GM21576 (cell line): ENCODE data around the gene CXCL13.
"Not testable (repeated sequence)": the region's sequence is repeated elsewhere in the genome, so short reads cannot be mapped to it uniquely, and the experiment has no call there.

Experiments used
- ATAC-seq: cut with Tn5 transposase; IDR thresholded peaks from one replicate; pipeline ENCODE4 v1.9.1; 2021; ENCODE audit warnings: mild to moderate bottlenecking, moderate library complexity; ENCODE audit not compliant: unreplicated experiment

Gene CXCL13

GRCh38 chr4:77652237-77652897 lies 46.7 kb downstream of the CXCL13 start:
- no peak for ATAC-seq

DNA sequence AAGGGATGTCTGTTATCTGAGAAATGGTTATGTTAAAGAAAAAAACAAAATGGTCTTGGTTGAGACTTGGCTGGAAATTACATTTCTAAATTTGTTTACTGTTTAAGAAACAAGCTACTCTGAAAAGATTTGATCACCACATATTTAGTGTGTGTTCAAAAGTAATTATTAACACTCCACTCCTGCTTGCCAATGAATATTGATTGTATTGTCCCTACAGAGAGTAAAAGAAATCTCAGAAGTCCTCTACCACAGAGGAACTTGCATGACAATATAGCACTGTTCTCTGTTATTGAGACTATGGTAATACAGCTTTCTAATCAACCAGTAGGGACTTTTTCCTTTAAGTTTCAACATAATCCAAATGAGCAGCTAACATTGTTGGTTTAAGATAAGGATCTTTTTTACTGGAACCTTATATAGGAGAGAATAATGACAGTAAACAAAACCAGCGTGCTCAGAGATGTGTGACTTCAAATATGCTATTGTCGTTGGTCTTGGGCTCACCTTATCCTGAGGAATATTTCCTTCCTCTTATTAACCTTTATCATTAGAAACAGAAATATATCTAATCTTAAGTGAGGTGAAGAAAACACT lies 47.6 kb downstream of the CXCL13 start:
- ATAC-seq: no peak

DNA sequence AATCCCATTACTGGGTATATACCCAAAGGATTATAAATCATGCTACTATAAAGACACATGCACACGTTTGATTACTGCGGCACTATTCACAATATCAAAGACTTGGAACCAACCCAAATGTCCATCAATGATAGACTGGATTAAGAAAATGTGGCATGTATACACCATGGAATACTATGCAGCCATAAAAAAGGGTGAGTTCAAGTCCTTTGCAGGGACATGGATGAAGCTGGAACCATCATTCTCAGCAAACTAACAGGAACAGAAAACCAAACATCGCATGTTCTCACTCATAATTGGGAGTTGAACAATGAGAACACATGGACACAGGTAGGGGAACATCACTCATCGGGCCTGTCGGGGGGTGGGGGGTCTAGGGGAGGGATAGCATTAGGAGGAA lies 54.7 kb downstream of the CXCL13 start:
- ATAC-seq: not testable (repeated sequence)
